Measurements from ENCODE around the gene ANKRD13A. TPM values are rescaled to one million over a fixed set of nuclear protein-coding genes. Genes with fewer than 3 reads are reported as not detected.
"Not testable (repeated sequence)": the region's sequence is repeated elsewhere in the genome, so short reads cannot be mapped to it uniquely, and the experiment has no call there.

Gene ANKRD13A
- total RNA-seq, 1 donor from 2014 or later = 38.0 TPM

GRCh38 chr12:110075880-110076279, 76.7 kb downstream of the ANKRD13A start:
- no peak for DNase-seq (ENCODE audit: low spot score, unreplicated experiment)
- no peak overlapping the region for H3K4me3 Mint-ChIP-seq (ENCODE audit: low read depth)
- no peaks in the 10 kb centered on the region for H3K36me3 Mint-ChIP-seq (ENCODE audit: insufficient read depth)
- peaks cover 3% of the 10 kb centered on the region for H3K4me1 Mint-ChIP-seq (ENCODE audit: low read depth)
- no peak overlapping the region for H3K27ac Mint-ChIP-seq
- H3K9me3 Mint-ChIP-seq (ENCODE audit: low read depth) = no peaks in the 10 kb centered on the region
- peaks cover 5% of the 10 kb centered on the region for H3K27me3 Mint-ChIP-seq
- no peak for TF ChIP-seq CTCF (IDR thresholded peaks at IDR 0.05; ENCODE audit: unreplicated experiment)

GRCh38 chr12:110077800-110078199, 78.6 kb downstream of the ANKRD13A start:
- H3K4me1 Mint-ChIP-seq (ENCODE audit: low read depth) = peaks cover 3% of the 10 kb centered on the region
- H3K27me3 Mint-ChIP-seq = peaks cover 2% of the 10 kb centered on the region
- DNase-seq (ENCODE audit: low spot score, unreplicated experiment) = no peak
- no peak for TF ChIP-seq CTCF (IDR thresholded peaks at IDR 0.05; ENCODE audit: unreplicated experiment)
- no peaks in the 10 kb centered on the region for H3K36me3 Mint-ChIP-seq (ENCODE audit: insufficient read depth)
- no peak overlapping the region for H3K4me3 Mint-ChIP-seq (ENCODE audit: low read depth)
- H3K27ac Mint-ChIP-seq = no peak overlapping the region
- no peaks in the 10 kb centered on the region for H3K9me3 Mint-ChIP-seq (ENCODE audit: low read depth)

- TF ChIP-seq CTCF (IDR thresholded peaks at IDR 0.05; ENCODE audit: unreplicated experiment) = no peak
- no peaks in the 10 kb centered on the region for H3K36me3 Mint-ChIP-seq (ENCODE audit: insufficient read depth)
- peaks cover 2% of the 10 kb centered on the region for H3K27me3 Mint-ChIP-seq
- no peak overlapping the region for H3K4me3 Mint-ChIP-seq (ENCODE audit: low read depth)
- H3K4me1 Mint-ChIP-seq (ENCODE audit: low read depth) = no peaks in the 10 kb centered on the region
- DNase-seq (ENCODE audit: low spot score, unreplicated experiment) = no peak
- H3K27ac Mint-ChIP-seq = no peak overlapping the region
- no peaks in the 10 kb centered on the region for H3K9me3 Mint-ChIP-seq (ENCODE audit: low read depth)
Observed at GRCh38 chr12:110079477-110080400, 80.5 kb downstream of the ANKRD13A start.

GRCh38 chr12:110080410-110080809, 81.2 kb downstream of the ANKRD13A start:
- Mint-ChIP-seq H3K27ac (no peak overlapping the region), H3K36me3 (ENCODE audit: insufficient read depth) (no peaks in the 10 kb centered on the region), H3K27me3 (peaks cover 2% of the 10 kb centered on the region), H3K4me3 (ENCODE audit: low read depth) (no peak overlapping the region), H3K4me1 (ENCODE audit: low read depth) (no peaks in the 10 kb centered on the region), H3K9me3 (ENCODE audit: low read depth) (no peaks in the 10 kb centered on the region)
- no peak for TF ChIP-seq CTCF (IDR thresholded peaks at IDR 0.05; ENCODE audit: unreplicated experiment)
- DNase-seq (ENCODE audit: low spot score, unreplicated experiment) = no peak

- DNase-seq (ENCODE audit: low spot score, unreplicated experiment) = no peak
- Mint-ChIP-seq H3K27ac (no peak overlapping the region), H3K36me3 (ENCODE audit: insufficient read depth) (no peaks in the 10 kb centered on the region), H3K27me3 (peaks cover 6% of the 10 kb centered on the region), H3K4me3 (ENCODE audit: low read depth) (no peak overlapping the region), H3K4me1 (ENCODE audit: low read depth) (no peaks in the 10 kb centered on the region), H3K9me3 (ENCODE audit: low read depth) (no peaks in the 10 kb centered on the region)
- no peak for TF ChIP-seq CTCF (IDR thresholded peaks at IDR 0.05; ENCODE audit: unreplicated experiment)
Observed at GRCh38 chr12:110084314-110085015, 85.2 kb downstream of the ANKRD13A start.

GRCh38 chr12:110088216-110088615, 89.0 kb downstream of the ANKRD13A start:
- not testable (repeated sequence) for H3K4me3 Mint-ChIP-seq (ENCODE audit: low read depth); H3K36me3 Mint-ChIP-seq (ENCODE audit: insufficient read depth); H3K9me3 Mint-ChIP-seq (ENCODE audit: low read depth); DNase-seq (ENCODE audit: low spot score, unreplicated experiment); H3K4me1 Mint-ChIP-seq (ENCODE audit: low read depth); H3K27ac Mint-ChIP-seq; H3K27me3 Mint-ChIP-seq
